Activated T-helper 17 cell treated with anti-CD3 and anti-CD28 coated beads, Interleukin-2, amount 50 U/mL, for 72 hours (primary cell): ENCODE data around the gene TRMT61A. TPM values are rescaled to one million over a fixed set of nuclear protein-coding genes. Genes with fewer than 3 reads are reported as not detected.

Experiments used
- ATAC-seq: fragments of 150-1000 bp; cut with Tn5 transposase; replicated peaks from 2 replicates; pipeline ENCODE4 v1.10.0; 2021; ENCODE audit warnings: mild to moderate bottlenecking, moderate library complexity
- H3K27ac Mint-ChIP-seq: one replicate; pipeline ENCODE4 v1.8.0; 2022; ENCODE audit warnings: mixed read lengths
- H3K27me3 Mint-ChIP-seq: one replicate; pipeline ENCODE4 v1.8.0; 2022; ENCODE audit warnings: mixed read lengths
- H3K36me3 Mint-ChIP-seq: one replicate; pipeline ENCODE4 v1.8.0; 2022; ENCODE audit warnings: low read depth, mild to moderate bottlenecking, mixed read lengths
- H3K4me1 Mint-ChIP-seq: one replicate; pipeline ENCODE4 v1.8.0; 2022; ENCODE audit warnings: mixed read lengths
- H3K4me3 Mint-ChIP-seq: one replicate; pipeline ENCODE4 v1.8.0; 2022; ENCODE audit warnings: mild to moderate bottlenecking, mixed read lengths
- H3K9me3 Mint-ChIP-seq: one replicate; pipeline ENCODE4 v1.8.0; 2022; ENCODE audit warnings: mixed read lengths
- total RNA-seq, 2 donors: library from RNA; stranded (reverse); gene quantifications; one replicate each; pipeline ENCODE4 v1.2.3, GENCODE V29; 2022

Gene TRMT61A
- 10 to 100 TPM in 1 of 2 donors, 1 to 10 TPM in 1; 7.0 to 17.2 TPM for total RNA-seq

DNA sequence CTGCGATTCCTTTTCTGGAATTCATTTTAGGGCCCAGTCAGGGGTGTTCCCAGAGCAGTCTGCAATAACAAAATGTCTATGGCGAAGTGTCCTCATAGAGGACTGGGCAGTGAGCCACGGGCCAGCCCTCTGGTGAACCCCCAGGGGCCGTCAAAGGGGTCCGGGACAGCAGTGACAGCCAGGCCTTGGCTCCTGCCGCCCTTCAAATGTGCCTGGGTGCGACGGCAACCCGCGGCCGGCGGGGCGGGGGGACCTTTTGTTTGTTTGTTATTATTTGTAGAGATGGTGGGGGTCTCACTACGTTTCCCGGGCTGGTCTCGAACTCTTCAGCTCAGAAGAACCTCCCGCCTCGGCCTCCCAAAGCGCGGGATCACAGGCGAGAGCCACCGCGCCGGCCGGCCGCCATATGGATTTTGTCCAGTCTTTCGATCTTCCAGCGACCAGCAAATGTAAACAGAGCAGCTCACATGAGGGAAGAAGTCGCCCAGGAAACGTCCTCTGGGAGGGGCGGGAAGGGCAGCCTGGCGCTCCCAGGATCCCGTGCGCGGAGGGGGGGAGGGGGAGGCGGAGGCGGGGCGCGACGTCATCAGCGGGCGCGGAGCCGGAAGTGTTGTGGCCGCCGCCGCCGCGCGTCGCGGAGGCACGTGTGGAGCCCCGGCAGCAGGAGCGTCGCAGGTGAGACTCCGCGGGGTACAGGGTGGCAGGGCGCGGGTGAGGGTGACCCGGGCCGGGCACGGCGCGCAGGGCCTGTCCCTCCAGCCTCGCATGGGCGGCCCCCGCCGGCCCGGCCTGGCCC is at the start of gene TRMT61A:
TSS of gene TRMT61A (plus strand) at position 610 of the 796 bp plus-strand sequence. CDS start 783 bp downstream, outside the sequence.
- Mint-ChIP-seq H3K27ac (peak within 1 kb of the TSS; percentile 97), H3K36me3 (peaks cover 9% of the 10 kb centered on the region), H3K9me3 (no peaks in the 10 kb centered on the region), H3K27me3 (no peaks in the 10 kb centered on the region), H3K4me1 (peaks cover 15% of the 10 kb centered on the region), H3K4me3 (peak within 1 kb of the TSS; percentile 91)
- ATAC-seq = peak; percentile 69

- Mint-ChIP-seq H3K4me1 (peaks cover 7% of the 10 kb centered on the region), H3K36me3 (peaks cover 87% of the 10 kb centered on the region), H3K27ac (peak overlapping the region; percentile 76), H3K27me3 (no peaks in the 10 kb centered on the region), H3K9me3 (no peaks in the 10 kb centered on the region), H3K4me3 (peak overlapping the region; percentile 0)
- ATAC-seq = peak; percentile 86
These were observed 48.4 kb upstream of the TRMT61A start for GRCh38 chr14:103480595-103480994.

DNA sequence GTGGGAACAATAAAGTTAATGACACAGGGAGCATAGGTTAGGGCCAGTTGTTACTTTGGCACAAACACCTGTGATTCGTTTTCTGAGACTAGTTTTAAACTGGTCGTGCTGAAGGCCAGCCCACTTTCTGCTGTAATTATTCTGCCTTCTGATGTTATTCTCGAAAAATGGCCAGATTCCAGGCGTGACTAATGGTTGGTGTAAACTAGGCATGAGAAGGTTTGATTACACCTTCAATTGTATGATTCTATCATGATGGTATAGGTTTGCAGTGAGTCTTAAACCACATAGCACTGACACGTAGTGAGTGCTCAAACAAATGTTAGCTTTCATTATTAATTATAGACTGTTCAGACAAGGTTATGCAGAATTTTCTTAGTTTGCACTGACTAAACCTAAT is 45.4 kb upstream of the TRMT61A start:
- H3K9me3 Mint-ChIP-seq = no peaks in the 10 kb centered on the region
- peak; percentile 21 for ATAC-seq
- no peaks in the 10 kb centered on the region for H3K27me3 Mint-ChIP-seq
- H3K4me3 Mint-ChIP-seq = no peak overlapping the region
- peaks cover 7% of the 10 kb centered on the region for H3K4me1 Mint-ChIP-seq
- H3K36me3 Mint-ChIP-seq = peaks cover 79% of the 10 kb centered on the region
- no peak overlapping the region for H3K27ac Mint-ChIP-seq

DNA sequence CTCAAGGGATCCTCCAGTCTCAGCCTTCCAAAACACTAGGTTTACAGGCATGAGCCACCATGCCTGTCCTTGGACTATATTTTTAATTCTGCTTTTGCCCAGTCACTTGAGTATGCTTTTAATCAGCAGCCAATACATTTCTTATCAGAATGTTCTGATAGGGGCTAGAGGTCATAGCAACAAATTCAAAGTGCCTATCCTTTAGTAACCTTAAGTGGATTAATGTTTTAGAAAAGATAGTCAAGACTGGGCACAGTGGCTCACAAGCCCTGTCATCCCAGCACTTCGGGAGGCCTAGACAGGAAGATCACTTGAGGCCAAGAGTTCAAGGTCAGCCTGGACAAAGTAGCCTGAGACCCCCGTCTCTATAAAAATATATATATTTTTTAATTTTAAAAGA is 43.5 kb upstream of the TRMT61A start:
- Mint-ChIP-seq H3K27me3 (no peaks in the 10 kb centered on the region), H3K36me3 (peaks cover 80% of the 10 kb centered on the region), H3K27ac (no peak overlapping the region), H3K4me1 (peaks cover 5% of the 10 kb centered on the region), H3K9me3 (no peaks in the 10 kb centered on the region), H3K4me3 (no peak overlapping the region)
- ATAC-seq = no peak

- no peak for ATAC-seq
- Mint-ChIP-seq H3K27ac (no peak overlapping the region), H3K4me3 (no peak overlapping the region), H3K4me1 (no peaks in the 10 kb centered on the region), H3K36me3 (peaks cover 80% of the 10 kb centered on the region), H3K27me3 (no peaks in the 10 kb centered on the region), H3K9me3 (no peaks in the 10 kb centered on the region)
These were observed 40.9 kb upstream of the TRMT61A start for GRCh38 chr14:103488071-103488470.

- H3K27me3 Mint-ChIP-seq = no peaks in the 10 kb centered on the region
- no peaks in the 10 kb centered on the region for H3K9me3 Mint-ChIP-seq
- no peak for ATAC-seq
- H3K27ac Mint-ChIP-seq = no peak overlapping the region
- H3K4me3 Mint-ChIP-seq = no peak overlapping the region
- H3K36me3 Mint-ChIP-seq = peaks cover 80% of the 10 kb centered on the region
- no peaks in the 10 kb centered on the region for H3K4me1 Mint-ChIP-seq
These were observed 40.0 kb upstream of the TRMT61A start for GRCh38 chr14:103488960-103489359.

DNA sequence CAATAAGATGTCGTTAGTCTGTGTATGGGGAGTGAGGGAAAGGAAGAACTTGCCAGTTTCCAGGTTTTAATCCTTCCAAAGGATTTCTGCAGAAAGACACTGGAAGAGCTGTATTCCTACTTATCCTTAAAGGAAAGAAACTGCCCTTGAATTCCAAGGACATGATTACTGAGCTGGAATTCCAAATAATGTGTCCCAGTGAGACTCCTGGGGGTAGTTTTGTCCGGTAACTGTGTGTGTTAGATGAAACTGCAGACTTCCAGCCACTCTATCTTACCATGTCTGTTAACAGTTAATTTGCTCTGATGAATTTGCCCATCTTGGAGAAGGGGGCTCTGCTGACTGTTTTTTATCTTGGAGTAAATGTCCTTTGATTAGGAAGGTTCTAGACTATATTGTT is 39.4 kb upstream of the TRMT61A start:
- no peak for ATAC-seq
- Mint-ChIP-seq H3K27me3 (no peaks in the 10 kb centered on the region), H3K27ac (peak overlapping the region; percentile 0), H3K36me3 (peaks cover 81% of the 10 kb centered on the region), H3K4me3 (no peak overlapping the region), H3K4me1 (no peaks in the 10 kb centered on the region), H3K9me3 (no peaks in the 10 kb centered on the region)

- no peak for ATAC-seq
- Mint-ChIP-seq H3K27me3 (no peaks in the 10 kb centered on the region), H3K27ac (peak overlapping the region; percentile 20), H3K36me3 (peaks cover 89% of the 10 kb centered on the region), H3K4me1 (no peaks in the 10 kb centered on the region), H3K4me3 (no peak overlapping the region), H3K9me3 (no peaks in the 10 kb centered on the region)
These were observed 37.3 kb upstream of the TRMT61A start for GRCh38 chr14:103491691-103492090.

- ATAC-seq = no peak
- peaks cover 89% of the 10 kb centered on the region for H3K36me3 Mint-ChIP-seq
- H3K9me3 Mint-ChIP-seq = no peaks in the 10 kb centered on the region
- H3K4me1 Mint-ChIP-seq = no peaks in the 10 kb centered on the region
- no peak overlapping the region for H3K4me3 Mint-ChIP-seq
- H3K27me3 Mint-ChIP-seq = no peaks in the 10 kb centered on the region
- H3K27ac Mint-ChIP-seq = no peak overlapping the region
These were observed 36.7 kb upstream of the TRMT61A start for GRCh38 chr14:103492156-103492925.

DNA sequence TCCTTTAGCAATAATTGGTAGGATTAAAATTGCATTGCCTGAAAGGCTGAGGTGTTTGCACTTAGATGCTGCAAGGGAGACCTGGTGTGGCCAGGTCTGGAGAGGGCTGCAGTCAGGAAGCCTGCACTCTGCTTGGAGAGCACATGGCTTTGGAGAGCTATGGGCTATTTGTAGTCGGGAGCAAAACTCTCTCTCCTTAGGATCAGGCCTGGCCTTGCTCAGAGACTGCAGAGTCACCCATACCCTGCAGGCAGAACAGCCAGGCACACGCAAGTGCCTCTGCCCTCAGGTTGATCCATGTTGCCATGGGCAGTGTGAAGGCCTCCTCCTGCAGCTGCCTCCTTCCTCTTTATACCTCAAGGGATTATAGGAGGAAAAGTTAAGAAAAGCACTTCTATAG is 33.1 kb upstream of the TRMT61A start:
- no peak for ATAC-seq
- no peak overlapping the region for H3K27ac Mint-ChIP-seq
- no peaks in the 10 kb centered on the region for H3K27me3 Mint-ChIP-seq
- no peak overlapping the region for H3K4me3 Mint-ChIP-seq
- peaks cover 5% of the 10 kb centered on the region for H3K4me1 Mint-ChIP-seq
- H3K36me3 Mint-ChIP-seq = peaks cover 88% of the 10 kb centered on the region
- no peaks in the 10 kb centered on the region for H3K9me3 Mint-ChIP-seq

DNA sequence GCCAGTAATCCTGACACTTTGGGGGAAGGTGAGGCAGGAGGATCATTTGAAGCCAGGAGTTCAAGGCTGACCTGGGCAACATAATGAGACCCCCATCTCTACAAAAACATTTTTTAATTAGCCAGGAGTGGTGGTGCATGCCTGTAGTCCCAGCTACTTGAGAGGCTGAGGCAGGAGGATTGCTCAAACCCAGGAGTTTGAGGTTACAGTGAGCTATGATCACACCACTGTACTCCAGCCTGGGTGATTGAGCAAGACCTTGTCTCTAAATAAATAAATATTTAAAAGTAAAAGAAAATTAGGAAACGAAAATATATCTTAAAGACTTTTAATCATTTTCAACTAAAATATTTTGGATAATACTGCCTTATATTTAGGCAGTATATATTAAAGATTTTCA is 32.2 kb upstream of the TRMT61A start:
- no peaks in the 10 kb centered on the region for H3K27me3 Mint-ChIP-seq
- H3K27ac Mint-ChIP-seq = no peak overlapping the region
- peaks cover 88% of the 10 kb centered on the region for H3K36me3 Mint-ChIP-seq
- H3K4me1 Mint-ChIP-seq = peaks cover 5% of the 10 kb centered on the region
- H3K4me3 Mint-ChIP-seq = no peak overlapping the region
- no peaks in the 10 kb centered on the region for H3K9me3 Mint-ChIP-seq
- ATAC-seq = no peak

GRCh38 chr14:103499709-103500108 is 29.3 kb upstream of the TRMT61A start:
- Mint-ChIP-seq H3K36me3 (peaks cover 88% of the 10 kb centered on the region), H3K4me1 (peaks cover 5% of the 10 kb centered on the region), H3K9me3 (no peaks in the 10 kb centered on the region), H3K27me3 (no peaks in the 10 kb centered on the region), H3K4me3 (no peak overlapping the region), H3K27ac (peak overlapping the region; percentile 39)
- peak; percentile 29 for ATAC-seq

DNA sequence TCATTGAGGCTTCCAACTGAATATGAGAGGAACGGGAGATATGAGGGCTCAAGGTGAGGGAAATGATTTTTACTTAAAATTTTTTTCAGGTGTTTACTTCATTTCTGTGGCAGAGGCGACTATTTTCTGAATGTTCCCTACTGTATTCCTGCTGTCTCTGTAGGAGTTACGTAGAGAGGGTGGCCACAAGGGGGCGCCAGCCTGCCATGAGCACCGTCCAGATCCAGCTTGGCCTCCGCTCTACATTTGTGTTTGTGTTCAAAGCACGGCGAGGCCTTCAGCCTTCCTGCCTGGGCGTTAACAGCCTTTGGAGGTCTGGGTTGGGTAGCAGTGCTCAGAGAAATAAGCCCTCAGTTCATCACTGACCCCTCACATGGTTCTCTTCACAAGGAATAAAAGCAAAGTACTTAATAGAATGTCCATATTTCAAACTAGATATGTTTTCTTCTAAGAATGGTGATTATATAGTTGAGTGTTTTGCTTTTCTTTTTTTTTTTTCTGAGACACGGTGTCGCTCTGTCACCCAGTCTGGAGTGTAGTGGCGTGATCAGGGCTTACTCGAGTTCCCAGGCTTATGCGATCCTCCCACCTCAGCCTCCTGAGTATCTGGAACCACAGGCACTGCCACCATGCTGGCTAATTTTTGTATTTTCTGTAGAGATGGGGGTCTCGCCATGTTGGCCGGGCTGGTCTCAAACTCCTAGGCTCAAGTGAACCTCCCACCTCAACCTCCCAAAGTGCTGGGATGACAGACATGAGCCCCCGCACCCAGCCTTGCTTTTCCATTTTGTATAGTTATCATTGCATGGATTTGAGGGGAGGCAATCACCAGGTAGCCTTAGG is 28.6 kb upstream of the TRMT61A start:
- H3K9me3 Mint-ChIP-seq = no peaks in the 10 kb centered on the region
- H3K4me3 Mint-ChIP-seq = no peak overlapping the region
- H3K27me3 Mint-ChIP-seq = no peaks in the 10 kb centered on the region
- peaks cover 11% of the 10 kb centered on the region for H3K4me1 Mint-ChIP-seq
- H3K27ac Mint-ChIP-seq = peak overlapping the region; percentile 39
- peaks cover 88% of the 10 kb centered on the region for H3K36me3 Mint-ChIP-seq
- peak; percentile 89 for ATAC-seq
